Neuronal stem cell (in vitro differentiated cells): ENCODE data around the gene TKTL1.

Experiments
- DNase-seq: peaks from one replicate; pipeline ENCODE4 v3.0.0-alpha.2; 2013; ENCODE audit warnings: low spot score
- H2AFZ ChIP-seq: one replicate; pipeline ENCODE4 v1.6.1; 2013; ENCODE audit warnings: mild to moderate bottlenecking, low read length, inconsistent platforms
- H2AK5ac ChIP-seq: 2 replicates; pipeline ENCODE4 v1.6.1; 2013; ENCODE audit warnings: low read depth, mild to moderate bottlenecking, inconsistent platforms, low read length, moderate library complexity, mixed read lengths
- H2BK120ac ChIP-seq: 2 replicates; pipeline ENCODE4 v1.6.1; 2013; ENCODE audit warnings: low read depth, mild to moderate bottlenecking, inconsistent platforms, low read length, moderate library complexity, mixed read lengths
- H2BK12ac ChIP-seq: one replicate; pipeline ENCODE4 v1.6.1; 2013; ENCODE audit warnings: low read length, inconsistent platforms
- H2BK15ac ChIP-seq: 2 replicates; pipeline ENCODE4 v1.6.1; 2013; ENCODE audit warnings: mild to moderate bottlenecking, low read length, inconsistent platforms, mixed read lengths
- H2BK5ac ChIP-seq: one replicate; pipeline ENCODE4 v1.6.1; 2013; ENCODE audit warnings: inconsistent platforms, mild to moderate bottlenecking, low read length, moderate library complexity
- H3K14ac ChIP-seq: one replicate; pipeline ENCODE4 v1.6.1; 2013; ENCODE audit warnings: low read length, inconsistent platforms
- H3K18ac ChIP-seq: 2 replicates; pipeline ENCODE4 v1.6.1; 2013; ENCODE audit warnings: low read length, inconsistent platforms
- H3K23ac ChIP-seq: 2 replicates; pipeline ENCODE4 v1.6.1; 2013; ENCODE audit warnings: low read depth, mild to moderate bottlenecking, mixed read lengths, low read length, inconsistent platforms; ENCODE audit not compliant: poor library complexity
- H3K27ac ChIP-seq: replicated peaks from 3 replicates; pipeline ENCODE4 v1.5.1; 2013; ENCODE audit warnings: low read length, inconsistent platforms
- H3K27me3 ChIP-seq, 3 experiments: 2 replicates each; pipeline ENCODE4 v1.6.1; 2013; ENCODE audit warnings: low read length in 3 of 3, mild to moderate bottlenecking in 2 of 3, inconsistent platforms in 1 of 3, low read depth in 1 of 3, mixed read lengths in 1 of 3, moderate library complexity in 1 of 3; ENCODE audit not compliant: control insufficient read depth in 3 of 3, insufficient read depth in 3 of 3
- H3K36me3 ChIP-seq, 2 donors: replicated peaks in 1 of 2; 2 replicates each; pipeline ENCODE4 v1.6.1; 2013; ENCODE audit warnings: low read length in 2 of 2; ENCODE audit not compliant: control insufficient read depth in 2 of 2, insufficient read depth in 2 of 2
- H3K4ac ChIP-seq: 2 replicates; pipeline ENCODE4 v1.6.1; 2013; ENCODE audit warnings: inconsistent platforms, mild to moderate bottlenecking, low read length, moderate library complexity
- H3K4me1 ChIP-seq, 2 donors: 1 replicate in 1 of 2; 2 replicates in 1 of 2; pipeline ENCODE4 v1.6.1; 2013; ENCODE audit warnings: low read length in 2 of 2, low read depth in 1 of 2; ENCODE audit not compliant: control insufficient read depth in 2 of 2, insufficient read depth in 1 of 2
- H3K4me2 ChIP-seq: one replicate; pipeline ENCODE4 v1.6.1; 2013; ENCODE audit warnings: mild to moderate bottlenecking, low read length, inconsistent platforms; ENCODE audit not compliant: insufficient read depth, poor library complexity, severe bottlenecking
- H3K4me3 ChIP-seq, 2 donors: 2 replicates each; pipeline ENCODE4 v1.5.1; 2013; ENCODE audit warnings: low read length in 2 of 2, mild to moderate bottlenecking in 2 of 2, inconsistent platforms in 1 of 2, moderate library complexity in 1 of 2
- H3K79me1 ChIP-seq: one replicate; pipeline ENCODE4 v1.6.1; 2013; ENCODE audit warnings: low read depth, mild to moderate bottlenecking, inconsistent platforms, low read length, moderate library complexity
- H3K9ac ChIP-seq: one replicate; pipeline ENCODE4 v1.6.1; 2013; ENCODE audit warnings: mild to moderate bottlenecking, low read depth, low read length, inconsistent platforms; ENCODE audit not compliant: poor library complexity
- H3K9me3 ChIP-seq, 2 donors: replicated peaks in 1 of 2; 2 replicates each; pipeline versions ENCODE3 to v1.6.1; 2013; ENCODE audit warnings: low read length in 2 of 2, mild to moderate bottlenecking in 2 of 2, inconsistent platforms in 1 of 2, low read depth in 1 of 2, mixed read lengths in 1 of 2, moderate library complexity in 1 of 2; ENCODE audit not compliant: control insufficient read depth in 2 of 2, insufficient read depth in 1 of 2
- H4K8ac ChIP-seq: one replicate; pipeline ENCODE4 v1.6.1; 2013; ENCODE audit warnings: low read depth, mild to moderate bottlenecking, inconsistent platforms, low read length, moderate library complexity
- H4K91ac ChIP-seq: one replicate; pipeline ENCODE4 v1.6.1; 2013; ENCODE audit warnings: low read length, low read depth, mild to moderate bottlenecking, inconsistent platforms; ENCODE audit not compliant: poor library complexity
- WGBS, 2 donors: extraction: QIAGEN DNeasy Blood & Tissue Kit; methylation state at CpG; one replicate each; pipeline ENCODE4 v1.1.7; 2013; ENCODE audit warnings: missing lambda C conversion rate in 2 of 2, mixed read lengths in 1 of 2; ENCODE audit not compliant: insufficient read length in 2 of 2, insufficient replicate concordance in 1 of 2; ENCODE audit errors: extremely low coverage in 2 of 2; 5-methylcytosine and 5-hydroxymethylcytosine counted together

Gene TKTL1

GRCh38 chrX:154309041-154309775 lies 13.6 kb downstream of the TKTL1 start:
- peak overlapping the region; percentile 37 for H3K9ac ChIP-seq
- H3K27ac ChIP-seq, result no peak overlapping the region
- no peak overlapping the region for H3K4me3 ChIP-seq
- no peak overlapping the region for H2AK5ac ChIP-seq
- no peak overlapping the region for H4K91ac ChIP-seq
- H3K18ac ChIP-seq, result no peak overlapping the region
- no peak overlapping the region for H3K4me2 ChIP-seq
- no peak for DNase-seq
- peaks cover 0 to 53% (median 0%) of the 10 kb centered on the region in 3 experiments for H3K27me3 ChIP-seq
- no peak overlapping the region for H3K14ac ChIP-seq
- H2AFZ ChIP-seq, result no peak overlapping the region
- peaks cover 6 to 7% of the 10 kb centered on the region in 2 donors for H3K4me1 ChIP-seq
- H3K4ac ChIP-seq, result no peak overlapping the region
- no peaks in the 10 kb centered on the region for H3K9me3 ChIP-seq
- H2BK15ac ChIP-seq, result no peak overlapping the region
- no peak overlapping the region for H3K23ac ChIP-seq
- H2BK12ac ChIP-seq, result no peak overlapping the region
- WGBS, 2 donors, result no CpG with 5 or more reads among the region's 16 CpGs
- no peak overlapping the region for H4K8ac ChIP-seq
- H3K79me1 ChIP-seq, result no peaks in the 10 kb centered on the region
- no peaks in the 10 kb centered on the region for H3K36me3 ChIP-seq
- no peak overlapping the region for H2BK5ac ChIP-seq
- H2BK120ac ChIP-seq, result no peak overlapping the region

GRCh38 chrX:154310616-154311536 lies 15.3 kb downstream of the TKTL1 start:
- Histone ChIP-seq H2AFZ (no peak overlapping the region), H2BK15ac (no peak overlapping the region), H3K79me1 (no peaks in the 10 kb centered on the region), H3K23ac (no peak overlapping the region), H3K4me3 (no peak overlapping the region), H4K91ac (no peak overlapping the region), H4K8ac (no peak overlapping the region), H3K4ac (no peak overlapping the region), H2AK5ac (no peak overlapping the region), H3K36me3 (no peaks in the 10 kb centered on the region), H3K4me2 (no peak overlapping the region), H3K14ac (no peak overlapping the region), H2BK5ac (no peak overlapping the region), H3K4me1 (peaks cover 0 to 5% of the 10 kb centered on the region in 2 donors), H3K9me3 (no peaks in the 10 kb centered on the region), H3K18ac (no peak overlapping the region), H3K27ac (no peak overlapping the region), H3K27me3 (peaks cover 0 to 59% (median 0%) of the 10 kb centered on the region in 3 experiments), H2BK12ac (no peak overlapping the region), H2BK120ac (no peak overlapping the region), H3K9ac (no peak overlapping the region)
- no CpG with 5 or more reads among the region's 19 CpGs for WGBS, 2 donors
- DNase-seq, result no peak

- Histone ChIP-seq H2AFZ (no peak overlapping the region), H4K91ac (no peak overlapping the region), H2BK15ac (no peak overlapping the region), H3K27ac (no peak overlapping the region), H2BK5ac (no peak overlapping the region), H2BK12ac (no peak overlapping the region), H3K4me1 (peaks cover 0 to 5% of the 10 kb centered on the region in 2 donors), H3K18ac (no peak overlapping the region), H3K9me3 (no peaks in the 10 kb centered on the region), H3K4ac (no peak overlapping the region), H3K4me2 (no peak overlapping the region), H3K9ac (no peak overlapping the region), H3K36me3 (no peaks in the 10 kb centered on the region), H3K14ac (no peak overlapping the region), H3K4me3 (no peak overlapping the region), H2AK5ac (no peak overlapping the region), H3K79me1 (no peaks in the 10 kb centered on the region), H3K23ac (no peak overlapping the region), H3K27me3 (peaks cover 0 to 58% (median 0%) of the 10 kb centered on the region in 3 experiments), H4K8ac (no peak overlapping the region), H2BK120ac (no peak overlapping the region)
- DNase-seq, result no peak
- WGBS, 2 donors, result no CpG with 5 or more reads among the region's 7 CpGs
Measured at GRCh38 chrX:154312116-154312515, 16.5 kb downstream of the TKTL1 start.

DNA sequence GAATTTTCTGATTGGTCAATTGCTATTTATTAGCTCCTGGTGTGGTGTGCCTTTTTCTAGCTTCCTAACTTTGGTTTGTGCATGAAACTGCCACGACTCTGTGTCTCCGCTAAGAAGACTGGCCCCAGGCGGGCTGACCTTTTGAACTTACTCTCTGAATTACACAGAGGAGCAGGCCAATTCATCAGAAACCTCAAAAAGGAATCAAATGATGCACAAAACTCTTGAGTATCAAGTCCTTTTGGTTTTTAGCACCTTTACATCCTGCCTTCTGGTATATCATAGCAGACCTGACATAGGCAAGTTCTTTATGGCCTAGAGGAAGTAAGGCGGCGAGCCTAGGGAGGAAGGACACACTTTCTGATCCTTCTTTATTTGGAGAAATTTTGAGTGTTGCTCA lies 17.6 kb downstream of the TKTL1 start:
- H3K27ac ChIP-seq, result no peak overlapping the region
- H3K9ac ChIP-seq, result no peak overlapping the region
- no CpG with 5 or more reads among the region's 5 CpGs for WGBS, 2 donors
- H3K14ac ChIP-seq, result no peak overlapping the region
- H2AK5ac ChIP-seq, result no peak overlapping the region
- no peak overlapping the region for H2BK5ac ChIP-seq
- H3K27me3 ChIP-seq, result peaks cover 0 to 55% (median 0%) of the 10 kb centered on the region in 3 experiments
- no peak overlapping the region for H3K18ac ChIP-seq
- H2AFZ ChIP-seq, result no peak overlapping the region
- no peak overlapping the region for H3K4me3 ChIP-seq
- no peak overlapping the region for H3K4me2 ChIP-seq
- H2BK15ac ChIP-seq, result no peak overlapping the region
- no peak overlapping the region for H2BK120ac ChIP-seq
- no peaks in the 10 kb centered on the region for H3K79me1 ChIP-seq
- DNase-seq, result no peak
- no peak overlapping the region for H3K4ac ChIP-seq
- H2BK12ac ChIP-seq, result no peak overlapping the region
- H3K9me3 ChIP-seq, result no peaks in the 10 kb centered on the region
- peaks cover 0 to 5% of the 10 kb centered on the region in 2 donors for H3K4me1 ChIP-seq
- no peaks in the 10 kb centered on the region for H3K36me3 ChIP-seq
- H4K91ac ChIP-seq, result no peak overlapping the region
- no peak overlapping the region for H3K23ac ChIP-seq
- H4K8ac ChIP-seq, result no peak overlapping the region
